Subcutaneous abdominal adipose tissue (tissue), 5 donors: Measurements from ENCODE around the gene SLC1A2.

Experiments
- H3K27ac ChIP-seq: one replicate; pipeline ENCODE4 v1.7.0; 2013; ENCODE audit warnings: low read depth, mild to moderate bottlenecking, inconsistent platforms, low read length, moderate library complexity
- H3K27me3 ChIP-seq, 5 donors: one replicate each; pipeline ENCODE4 v1.7.0; 2013; ENCODE audit warnings: low read length in 5 of 5, inconsistent platforms in 1 of 5; ENCODE audit not compliant: control insufficient read depth in 5 of 5, insufficient read depth in 4 of 5
- H3K36me3 ChIP-seq, 5 donors: one replicate each; pipeline ENCODE4 v1.7.0; 2013; ENCODE audit warnings: low read length in 5 of 5; ENCODE audit not compliant: control insufficient read depth in 5 of 5, insufficient read depth in 5 of 5
- H3K4me1 ChIP-seq, 5 donors: one replicate each; pipeline ENCODE4 v1.7.0; 2013; ENCODE audit warnings: low read length in 5 of 5, mild to moderate bottlenecking in 3 of 5, moderate library complexity in 1 of 5; ENCODE audit not compliant: control insufficient read depth in 5 of 5, insufficient read depth in 5 of 5
- H3K4me3 ChIP-seq, 5 donors: one replicate each; pipeline ENCODE4 v1.7.0; 2013; ENCODE audit warnings: low read length in 5 of 5, low read depth in 1 of 5
- H3K9ac ChIP-seq, 5 donors: one replicate each; pipeline ENCODE4 v1.7.0; 2013; ENCODE audit warnings: low read length in 5 of 5, mild to moderate bottlenecking in 4 of 5, moderate library complexity in 3 of 5
- H3K9me3 ChIP-seq, 5 donors: one replicate each; pipeline ENCODE4 v1.7.0; 2013; ENCODE audit warnings: low read length in 5 of 5; ENCODE audit not compliant: control insufficient read depth in 5 of 5
- donor health status: healthy.
- donor health status: healthy.
- donor health status: healthy.
- donor health status: healthy.
- donor health status: healthy.

The SLC1A2 gene

GRCh38 chr11:35419184-35419829, at the start of gene SLC1A2:
TSS of gene SLC1A2 (minus strand) at chr11:35419558. CDS start at chr11:35418966, 592 bp downstream.
- no peaks in the 10 kb centered on the region for H3K36me3 ChIP-seq
- no peak within 1 kb of the TSS for H3K27ac ChIP-seq
- peak within 1 kb of the TSS; percentile 42 to 69 (median 57) for H3K4me3 ChIP-seq
- H3K9me3 ChIP-seq, result no peaks in the 10 kb centered on the region
- H3K9ac ChIP-seq, result no peak within 1 kb of the TSS
- peaks cover 26 to 68% (median 31%) of the 10 kb centered on the region in 5 donors for H3K27me3 ChIP-seq
- peaks cover 0 to 25% (median 20%) of the 10 kb centered on the region in 5 donors for H3K4me1 ChIP-seq

DNA sequence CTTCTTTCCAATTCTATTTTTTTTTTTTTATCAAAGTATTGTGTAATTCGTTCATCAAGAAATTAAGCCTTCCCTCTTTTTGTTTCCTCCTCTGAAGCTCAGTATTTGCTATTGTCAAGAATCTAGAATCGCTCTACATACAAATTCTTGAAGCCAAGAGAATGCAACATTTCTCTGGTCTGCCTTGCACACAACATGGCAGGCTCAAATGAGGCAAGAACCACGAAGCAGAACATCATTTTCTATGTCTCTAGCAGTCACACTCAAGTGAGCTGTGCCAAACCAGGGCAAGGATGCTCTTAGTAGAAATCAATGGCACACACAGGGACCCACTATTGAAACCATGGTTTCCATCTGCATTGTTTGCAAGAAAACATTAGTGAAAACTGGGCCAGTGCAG, 46.7 kb upstream of the SLC1A2 start:
- no peaks in the 10 kb centered on the region for H3K9me3 ChIP-seq
- peaks cover 0 to 5% (median 2%) of the 10 kb centered on the region in 5 donors for H3K36me3 ChIP-seq
- no peak overlapping the region for H3K9ac ChIP-seq
- H3K4me3 ChIP-seq, result no peak overlapping the region
- peaks cover 0 to 3% (median 0%) of the 10 kb centered on the region in 5 donors for H3K27me3 ChIP-seq
- no peak overlapping the region for H3K27ac ChIP-seq
- no peaks in the 10 kb centered on the region for H3K4me1 ChIP-seq

- peaks cover 0 to 2% (median 0%) of the 10 kb centered on the region in 5 donors for H3K36me3 ChIP-seq
- H3K9ac ChIP-seq, result no peak overlapping the region
- H3K9me3 ChIP-seq, result no peaks in the 10 kb centered on the region
These were observed 45.0 kb upstream of the SLC1A2 start for GRCh38 chr11:35464308-35464707.

DNA sequence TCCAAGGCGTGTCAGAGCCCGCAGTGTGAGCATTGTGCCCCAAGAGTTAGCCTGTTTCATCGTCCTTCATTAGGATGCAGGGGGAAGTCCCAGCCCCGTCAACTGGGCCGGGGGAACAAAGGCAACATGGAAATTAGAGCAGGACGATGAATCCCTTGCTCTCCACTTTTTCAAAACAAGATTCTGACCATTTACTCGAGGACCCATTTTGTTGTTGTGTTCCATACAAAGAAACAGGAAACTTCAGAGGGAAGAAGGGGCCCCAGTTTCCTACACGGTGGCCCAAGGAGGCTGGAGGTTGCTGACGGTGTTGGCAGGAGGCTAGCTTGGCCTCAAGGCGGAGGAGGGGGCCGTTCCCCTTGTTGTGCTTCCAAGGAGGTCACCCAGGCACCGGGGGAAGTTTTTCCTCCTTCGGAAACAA, 44.0 kb upstream of the SLC1A2 start:
- H3K36me3 ChIP-seq, result peaks cover 0 to 2% (median 0%) of the 10 kb centered on the region in 5 donors
- no peak overlapping the region for H3K27ac ChIP-seq
- H3K27me3 ChIP-seq, result no peaks in the 10 kb centered on the region
- H3K4me3 ChIP-seq, result no peak overlapping the region
- H3K9ac ChIP-seq, result no peak overlapping the region
- no peaks in the 10 kb centered on the region for H3K9me3 ChIP-seq
- H3K4me1 ChIP-seq, result no peaks in the 10 kb centered on the region

More at GRCh38 chr11:35464308-35464707, 45.0 kb upstream of the SLC1A2 start:
- Histone ChIP-seq H3K4me1 (no peaks in the 10 kb centered on the region), H3K4me3 (no peak overlapping the region), H3K27ac (no peak overlapping the region), H3K27me3 (no peaks in the 10 kb centered on the region)

DNA sequence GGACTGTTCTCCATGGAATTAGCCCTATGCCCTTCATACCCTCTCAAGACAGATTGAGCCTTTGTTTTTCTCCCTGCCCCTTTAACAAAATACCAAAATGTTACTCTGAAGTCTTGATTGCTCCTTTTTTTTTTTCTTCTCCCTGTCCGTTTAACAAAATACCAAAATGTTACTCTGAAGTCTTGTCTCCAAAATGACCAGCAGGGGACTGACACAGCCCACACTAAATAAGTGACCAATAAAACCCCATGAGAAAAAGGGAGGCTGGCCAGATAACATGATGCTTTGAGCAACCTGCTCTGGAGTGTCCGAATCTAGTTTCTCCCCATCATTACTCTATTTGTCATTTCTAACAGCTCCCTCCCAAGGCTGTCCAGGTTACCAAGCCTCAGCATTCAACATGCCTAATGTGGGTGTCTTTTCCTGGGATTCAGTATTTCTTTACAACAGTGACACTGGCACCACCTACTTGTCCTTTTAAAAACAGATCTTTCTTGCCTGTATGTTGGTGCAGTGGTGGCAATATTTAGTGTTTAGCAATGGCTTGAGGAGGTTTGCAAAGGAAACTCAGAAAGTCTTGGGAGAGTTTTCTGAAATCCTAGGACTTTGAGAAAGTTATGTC, 42.7 kb upstream of the SLC1A2 start:
- Histone ChIP-seq H3K4me3 (no peak overlapping the region), H3K36me3 (peaks cover 0 to 3% (median 0%) of the 10 kb centered on the region in 5 donors), H3K9me3 (no peaks in the 10 kb centered on the region), H3K9ac (no peak overlapping the region), H3K4me1 (no peaks in the 10 kb centered on the region), H3K27ac (no peak overlapping the region), H3K27me3 (no peaks in the 10 kb centered on the region)

GRCh38 chr11:35459489-35459888, 40.1 kb upstream of the SLC1A2 start:
- Histone ChIP-seq H3K4me3 (no peak overlapping the region), H3K27me3 (peaks cover 0 to 4% (median 0%) of the 10 kb centered on the region in 5 donors), H3K27ac (no peak overlapping the region), H3K9ac (no peak overlapping the region), H3K36me3 (peaks cover 0 to 3% (median 0%) of the 10 kb centered on the region in 5 donors), H3K4me1 (no peaks in the 10 kb centered on the region), H3K9me3 (no peaks in the 10 kb centered on the region)

DNA sequence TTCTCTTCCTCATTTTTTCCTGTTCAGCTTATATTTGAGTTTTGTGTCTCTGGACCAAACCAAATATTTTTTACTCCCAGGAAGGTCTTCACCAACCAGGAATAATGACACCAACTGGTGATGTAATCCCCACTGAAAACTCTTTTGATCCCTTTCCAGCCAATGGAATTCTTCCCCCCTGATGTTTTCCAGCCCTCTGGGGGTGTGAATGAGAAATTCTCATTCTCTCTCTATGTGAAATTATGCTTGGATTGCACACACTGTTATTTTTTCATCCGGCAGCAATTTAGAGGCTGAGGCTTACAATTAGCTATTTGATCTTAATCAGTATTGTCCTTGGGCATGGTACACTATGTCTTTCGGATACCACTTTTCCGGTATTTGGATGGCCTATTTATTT, 39.5 kb upstream of the SLC1A2 start:
- no peaks in the 10 kb centered on the region for H3K4me1 ChIP-seq
- no peak overlapping the region for H3K4me3 ChIP-seq
- H3K27me3 ChIP-seq, result peaks cover 0 to 4% (median 0%) of the 10 kb centered on the region in 5 donors
- H3K27ac ChIP-seq, result no peak overlapping the region
- H3K9ac ChIP-seq, result no peak overlapping the region
- no peaks in the 10 kb centered on the region for H3K9me3 ChIP-seq
- peaks cover 0 to 3% (median 0%) of the 10 kb centered on the region in 5 donors for H3K36me3 ChIP-seq

GRCh38 chr11:35454362-35454761, 35.0 kb upstream of the SLC1A2 start:
- no peaks in the 10 kb centered on the region for H3K4me1 ChIP-seq
- H3K36me3 ChIP-seq, result peaks cover 0 to 3% (median 0%) of the 10 kb centered on the region in 5 donors
- no peak overlapping the region for H3K27ac ChIP-seq
- no peak overlapping the region for H3K9ac ChIP-seq
- no peaks in the 10 kb centered on the region for H3K9me3 ChIP-seq
- H3K27me3 ChIP-seq, result peaks cover 0 to 4% (median 0%) of the 10 kb centered on the region in 5 donors
- no peak overlapping the region for H3K4me3 ChIP-seq

GRCh38 chr11:35436581-35437250, 17.4 kb upstream of the SLC1A2 start:
- Histone ChIP-seq H3K27me3 (peaks cover 0 to 3% (median 0%) of the 10 kb centered on the region in 5 donors), H3K9ac (no peak overlapping the region), H3K27ac (no peak overlapping the region), H3K9me3 (no peaks in the 10 kb centered on the region), H3K4me1 (no peaks in the 10 kb centered on the region), H3K36me3 (peaks cover 0 to 12% (median 0%) of the 10 kb centered on the region in 5 donors), H3K4me3 (no peak overlapping the region)

GRCh38 chr11:35433588-35433987, 14.2 kb upstream of the SLC1A2 start:
- Histone ChIP-seq H3K36me3 (peaks cover 0 to 10% (median 0%) of the 10 kb centered on the region in 5 donors), H3K9me3 (no peaks in the 10 kb centered on the region), H3K27ac (no peak overlapping the region), H3K4me1 (no peaks in the 10 kb centered on the region), H3K27me3 (peaks cover 0 to 4% (median 3%) of the 10 kb centered on the region in 5 donors), H3K9ac (no peak overlapping the region), H3K4me3 (no peak overlapping the region)
